MM.1S (cell line): ENCODE measurements around the gene ULBP1.

Source experiments
- DNase-seq: peaks from one replicate; pipeline ENCODE4 v3.0.0-alpha.2; 2015
- H2AFZ ChIP-seq: fragments of 300-600 bp; sonication (generic); 2 replicates; pipeline ENCODE4 v1.6.0; 2016; ENCODE audit warnings: antibody characterized with exemption, low read length
- H3F3A ChIP-seq: fragments of 300-600 bp; sonication (generic); 2 replicates; pipeline ENCODE4 v1.6.1; 2016; ENCODE audit warnings: mild to moderate bottlenecking, antibody characterized with exemption, low read length, moderate library complexity, mixed read lengths; ENCODE audit not compliant: insufficient read depth
- H3K27ac ChIP-seq: fragments of 300-600 bp; sonication (generic); 2 replicates; pipeline ENCODE4 v1.5.1; 2016; ENCODE audit warnings: mild to moderate bottlenecking, low read length
- H3K27me3 ChIP-seq: fragments of 300-600 bp; sonication (generic); replicated peaks from 2 replicates; pipeline ENCODE4 v1.6.0; 2016; ENCODE audit warnings: low read length; ENCODE audit not compliant: insufficient read depth
- H3K36me3 ChIP-seq: fragments of 300-600 bp; sonication (generic); replicated peaks from 2 replicates; pipeline ENCODE4 v1.6.1; 2016; ENCODE audit warnings: mild to moderate bottlenecking, low read length, mixed read lengths; ENCODE audit not compliant: insufficient read depth
- H3K4me1 ChIP-seq: fragments of 300-600 bp; sonication (generic); 2 replicates; pipeline ENCODE4 v1.6.1; 2016; ENCODE audit warnings: low read length, mixed read lengths
- H3K4me2 ChIP-seq: fragments of 300-600 bp; sonication (generic); 2 replicates; pipeline ENCODE4 v1.6.0; 2016; ENCODE audit warnings: low read depth, low read length
- H3K4me3 ChIP-seq: fragments of 300-600 bp; sonication (generic); 2 replicates; pipeline ENCODE4 v1.5.1; 2016; ENCODE audit warnings: low read length, mixed read lengths
- H3K79me2 ChIP-seq: fragments of 300-600 bp; sonication (generic); 2 replicates; pipeline ENCODE4 v1.6.1; 2016; ENCODE audit warnings: mixed run types, low read length, mixed read lengths
- H3K9ac ChIP-seq: fragments of 300-600 bp; sonication (generic); 2 replicates; pipeline ENCODE4 v1.6.1; 2016; ENCODE audit warnings: low read length, mixed read lengths
- H3K9me2 ChIP-seq: fragments of 300-600 bp; sonication (generic); replicated peaks from 2 replicates; pipeline ENCODE4 v1.6.1; 2016; ENCODE audit warnings: mild to moderate bottlenecking, low read length, mixed read lengths; ENCODE audit not compliant: insufficient read depth
- H3K9me3 ChIP-seq: fragments of 300-600 bp; sonication (generic); replicated peaks from 2 replicates; pipeline ENCODE4 v1.6.1; 2016; ENCODE audit warnings: mild to moderate bottlenecking, low read length, mixed read lengths; ENCODE audit not compliant: insufficient read depth
- H4K20me1 ChIP-seq: fragments of 300-600 bp; sonication (generic); 2 replicates; pipeline ENCODE4 v1.6.1; 2016; ENCODE audit warnings: mild to moderate bottlenecking, low read length, moderate library complexity, mixed read lengths; ENCODE audit not compliant: insufficient read depth
- EZH2 ChIP-seq: fragments of 300-600 bp; sonication (generic); optimal IDR thresholded peaks from 2 replicates; pipeline ENCODE3; 2017; ENCODE audit warnings: low read depth, mild to moderate bottlenecking, antibody characterized with exemption, low read length, mixed read lengths
- EZH2phosphoT487 ChIP-seq: fragments of 300-600 bp; sonication (generic); IDR thresholded peaks from 2 replicates; pipeline ENCODE4 v1.6.1; 2018; ENCODE audit warnings: antibody characterized with exemption, low read length
- TF ChIP-seq, protein P1 (sequence below): fragments of 300-600 bp; sonication (generic); IDR thresholded peaks from 2 replicates; pipeline ENCODE4 v1.5.1; 2016; ENCODE audit warnings: antibody characterized with exemption, low read length, mixed read lengths

Gene ULBP1

GRCh38 chr6:150004101-150004782 lies 40.5 kb downstream of the ULBP1 start:
- TF ChIP-seq EZH2phosphoT487, result no peak
- TF ChIP-seq EZH2, result no peak
- TF ChIP-seq, protein P1, sequence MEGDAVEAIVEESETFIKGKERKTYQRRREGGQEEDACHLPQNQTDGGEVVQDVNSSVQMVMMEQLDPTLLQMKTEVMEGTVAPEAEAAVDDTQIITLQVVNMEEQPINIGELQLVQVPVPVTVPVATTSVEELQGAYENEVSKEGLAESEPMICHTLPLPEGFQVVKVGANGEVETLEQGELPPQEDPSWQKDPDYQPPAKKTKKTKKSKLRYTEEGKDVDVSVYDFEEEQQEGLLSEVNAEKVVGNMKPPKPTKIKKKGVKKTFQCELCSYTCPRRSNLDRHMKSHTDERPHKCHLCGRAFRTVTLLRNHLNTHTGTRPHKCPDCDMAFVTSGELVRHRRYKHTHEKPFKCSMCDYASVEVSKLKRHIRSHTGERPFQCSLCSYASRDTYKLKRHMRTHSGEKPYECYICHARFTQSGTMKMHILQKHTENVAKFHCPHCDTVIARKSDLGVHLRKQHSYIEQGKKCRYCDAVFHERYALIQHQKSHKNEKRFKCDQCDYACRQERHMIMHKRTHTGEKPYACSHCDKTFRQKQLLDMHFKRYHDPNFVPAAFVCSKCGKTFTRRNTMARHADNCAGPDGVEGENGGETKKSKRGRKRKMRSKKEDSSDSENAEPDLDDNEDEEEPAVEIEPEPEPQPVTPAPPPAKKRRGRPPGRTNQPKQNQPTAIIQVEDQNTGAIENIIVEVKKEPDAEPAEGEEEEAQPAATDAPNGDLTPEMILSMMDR, result no peak
- H2AFZ ChIP-seq, result no peak overlapping the region
- H3K9me3 ChIP-seq, result no peaks in the 10 kb centered on the region
- 0 out of 2 replicates have a peak, but pooled peaks cover 4% of the 10 kb centered on the region for H3K4me1 ChIP-seq
- peak; percentile 60 for DNase-seq
- H3K27me3 ChIP-seq, result peaks cover 4% of the 10 kb centered on the region; the same call in 1 of the 2 replicates
- H3K4me3 ChIP-seq, result peak overlapping the region; percentile 67
- no peaks in the 10 kb centered on the region for H4K20me1 ChIP-seq
- no peaks in the 10 kb centered on the region for H3K36me3 ChIP-seq
- no peak overlapping the region; the same call in 1 of the 2 replicates for H3K9ac ChIP-seq
- H3K27ac ChIP-seq, result peak overlapping the region; percentile 55; the same call in 1 of the 2 replicates
- no peaks in the 10 kb centered on the region for H3K79me2 ChIP-seq
- no peaks in the 10 kb centered on the region for H3F3A ChIP-seq
- no peaks in the 10 kb centered on the region for H3K9me2 ChIP-seq
- peak overlapping the region; percentile 65 for H3K4me2 ChIP-seq

GRCh38 chr6:150004783-150005717 lies 41.3 kb downstream of the ULBP1 start:
- Histone ChIP-seq H2AFZ (peak overlapping the region; percentile 83), H3K79me2 (no peaks in the 10 kb centered on the region), H3K27me3 (peaks cover 9% of the 10 kb centered on the region), H3K4me1 (0 out of 2 replicates have a peak, but pooled peaks cover 4% of the 10 kb centered on the region), H4K20me1 (no peaks in the 10 kb centered on the region), H3K4me3 (peak overlapping the region; percentile 67), H3K9me3 (no peaks in the 10 kb centered on the region), H3K9ac (peak overlapping the region; percentile 33; the same call in 1 of the 2 replicates), H3K36me3 (no peaks in the 10 kb centered on the region), H3K9me2 (no peaks in the 10 kb centered on the region), H3F3A (no peaks in the 10 kb centered on the region), H3K4me2 (peak overlapping the region; percentile 65), H3K27ac (peak overlapping the region; percentile 55; the same call in 1 of the 2 replicates)
- TF ChIP-seq, protein P1, result no peak; the same call in 1 of the 2 replicates
- TF ChIP-seq EZH2 (no peak), EZH2phosphoT487 (no peak)
- peak; percentile 84 for DNase-seq

DNA sequence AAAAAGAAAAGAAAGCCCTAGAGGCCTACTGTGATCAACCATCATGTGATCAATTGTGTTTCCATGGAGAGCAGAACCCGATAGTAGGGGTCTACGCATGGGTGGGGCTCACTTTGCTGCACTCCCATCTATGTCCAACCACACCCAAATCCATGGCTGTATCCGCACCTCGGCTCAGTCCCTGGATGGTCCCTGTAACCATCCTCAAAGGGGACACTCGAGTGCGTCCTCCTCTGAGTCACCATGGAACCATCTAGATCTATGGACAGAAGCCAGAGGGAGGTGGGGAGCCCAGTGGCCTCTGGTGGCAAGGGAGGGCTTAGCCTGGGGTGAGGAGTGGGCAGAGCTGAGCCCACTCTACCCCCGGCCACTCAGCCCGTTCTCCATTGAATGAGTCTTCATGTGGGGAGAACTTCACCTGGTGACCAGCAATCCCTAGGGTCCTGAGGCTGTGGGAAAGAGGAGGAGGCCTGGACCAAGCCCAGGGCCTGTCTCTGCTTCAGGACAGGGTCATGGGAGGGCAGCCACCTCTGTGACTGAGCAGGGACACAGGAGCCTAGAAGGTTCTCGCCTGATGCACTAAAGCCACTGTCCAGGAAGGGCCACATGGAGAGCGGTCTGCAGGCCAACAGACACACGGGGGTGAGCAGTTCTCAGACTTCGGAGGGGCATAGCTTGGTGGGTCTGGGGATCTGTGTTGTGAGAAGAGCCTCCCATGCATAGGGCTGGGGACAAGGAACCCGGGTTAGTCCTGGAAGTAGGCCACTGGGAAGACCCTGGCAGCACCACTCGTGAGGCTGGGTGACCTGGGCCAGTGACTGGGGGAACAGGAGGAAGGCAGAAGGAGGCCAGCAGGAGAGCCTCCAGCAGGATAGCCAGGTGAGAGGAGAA lies 42.3 kb downstream of the ULBP1 start:
- H3K27me3 ChIP-seq, result peaks cover 14% of the 10 kb centered on the region
- no peaks in the 10 kb centered on the region for H3F3A ChIP-seq
- no peak for DNase-seq
- H3K9me2 ChIP-seq, result no peaks in the 10 kb centered on the region
- H3K79me2 ChIP-seq, result no peaks in the 10 kb centered on the region
- H3K4me2 ChIP-seq, result peak overlapping the region; percentile 65; the same call in 1 of the 2 replicates
- no peaks in the 10 kb centered on the region for H4K20me1 ChIP-seq
- H3K27ac ChIP-seq, result no peak overlapping the region
- peak overlapping the region; percentile 83; the same call in 1 of the 2 replicates for H2AFZ ChIP-seq
- H3K9ac ChIP-seq, result no peak overlapping the region
- no peaks in the 10 kb centered on the region for H3K9me3 ChIP-seq
- no peaks in the 10 kb centered on the region for H3K36me3 ChIP-seq
- peak overlapping the region; percentile 67 for H3K4me3 ChIP-seq
- H3K4me1 ChIP-seq, result 0 out of 2 replicates have a peak, but pooled peaks cover 4% of the 10 kb centered on the region
- TF ChIP-seq, protein P1, result no peak
- TF ChIP-seq EZH2phosphoT487, result no peak
- TF ChIP-seq EZH2, result no peak
